Activated CD4-positive, alpha-beta T cell treated with anti-CD3 and anti-CD28 coated beads for 36 hours (primary cell): ENCODE data around the gene LTO1. TPM values are rescaled to one million over a fixed set of nuclear protein-coding genes. Genes with fewer than 3 reads are reported as not detected.

ENCODE experiments used
- ATAC-seq: fragments of 200-7000 bp; cut with Tn5 transposase; one replicate; pipeline ENCODE4 v1.10.0; 2021; ENCODE audit warnings: mild to moderate bottlenecking, moderate library complexity
- CTCF ChIA-PET: fragments of 350-600 bp; sonication (Branson Sonifier 250); formaldehyde crosslinking; loops from one replicate; lab custom pipeline; 2021; ENCODE audit warnings: antibody characterized with exemption; lab: Charles Lee
- POLR2A ChIA-PET: fragments of 350-600 bp; sonication (Branson Sonifier 250); formaldehyde crosslinking; loops from one replicate; lab custom pipeline; 2021; ENCODE audit warnings: antibody characterized with exemption, inconsistent platforms; lab: Charles Lee
- DNase-seq: peaks from one replicate; pipeline ENCODE4 v3.0.0-alpha.2; 2020
- H3K27ac Mint-ChIP-seq: one replicate; pipeline ENCODE4 v1.8.0; 2021; ENCODE audit warnings: mixed read lengths
- H3K27me3 Mint-ChIP-seq: one replicate; pipeline ENCODE4 v1.8.0; 2021; ENCODE audit warnings: mixed read lengths
- H3K36me3 Mint-ChIP-seq: one replicate; pipeline ENCODE4 v1.8.0; 2021; ENCODE audit warnings: low read depth, mixed read lengths
- H3K4me1 Mint-ChIP-seq: one replicate; pipeline ENCODE4 v1.8.0; 2021; ENCODE audit warnings: mixed read lengths
- H3K4me3 Mint-ChIP-seq: one replicate; pipeline ENCODE4 v1.8.0; 2021; ENCODE audit warnings: mild to moderate bottlenecking, moderate library complexity, mixed read lengths
- H3K9me3 Mint-ChIP-seq: one replicate; pipeline ENCODE4 v1.8.0; 2021; ENCODE audit warnings: low read depth, mixed read lengths
- intact Hi-C, 2 experiments: fragments of 100-400 bp; cut with DNase I in 1 of 2; cut with micrococcal nuclease in 1 of 2; formaldehyde crosslinking; loops; one replicate each; pipeline versions ENCODE4 v1.14.2 to v1.15.1; 2022 to 2024; cut with DNase I, micrococcal nuclease
- total RNA-seq, 2 experiments: library from RNA; stranded (reverse); gene quantifications; one replicate each; pipeline ENCODE4 v1.2.3, GENCODE V29; 2021

LTO1 gene
- total RNA-seq, 2 experiments from 2014 or later = 16.8 to 17.8 TPM

- Mint-ChIP-seq H3K27me3 (no peaks in the 10 kb centered on the region), H3K27ac (no peak overlapping the region), H3K4me3 (no peak overlapping the region), H3K4me1 (no peaks in the 10 kb centered on the region), H3K9me3 (no peaks in the 10 kb centered on the region), H3K36me3 (no peaks in the 10 kb centered on the region)
- ChIA-PET CTCF (interaction anchor here (1.1 kb wide), 1 partner anchor 15 kb away, joined by 4 read pairs; no protein-coding TSS in a partner anchor), POLR2A (no interaction called here)
- DNase-seq (no peak), ATAC-seq (no peak)
- intact Hi-C loops = no loop called here
These were observed 18.4 kb downstream of the LTO1 start for GRCh38 chr11:69656536-69657455.

- intact Hi-C loops = no loop called here
- ATAC-seq = no peak
- ChIA-PET CTCF (interaction anchor here (1.1 kb wide), 1 partner anchor 16 kb away, joined by 4 read pairs; no protein-coding TSS in a partner anchor), POLR2A (no interaction called here)
- Mint-ChIP-seq H3K36me3 (no peaks in the 10 kb centered on the region), H3K27ac (no peak overlapping the region), H3K4me1 (no peaks in the 10 kb centered on the region), H3K9me3 (no peaks in the 10 kb centered on the region), H3K4me3 (no peak overlapping the region), H3K27me3 (no peaks in the 10 kb centered on the region)
- no peak for DNase-seq
These were observed 19.4 kb downstream of the LTO1 start for GRCh38 chr11:69655479-69656428.

- DNase-seq (no peak), ATAC-seq (no peak)
- Mint-ChIP-seq H3K4me1 (no peaks in the 10 kb centered on the region), H3K27ac (no peak overlapping the region), H3K9me3 (no peaks in the 10 kb centered on the region), H3K27me3 (no peaks in the 10 kb centered on the region), H3K36me3 (no peaks in the 10 kb centered on the region), H3K4me3 (no peak overlapping the region)
- ChIA-PET CTCF (no interaction called here), POLR2A (no interaction called here)
- intact Hi-C loops = no loop called here
These were observed 20.3 kb downstream of the LTO1 start for GRCh38 chr11:69654660-69655478.

- H3K27me3 Mint-ChIP-seq = no peaks in the 10 kb centered on the region
- H3K4me3 Mint-ChIP-seq = no peak overlapping the region
- ATAC-seq = no peak
- no peak for DNase-seq
- intact Hi-C loops = no loop called here
- POLR2A ChIA-PET = no interaction called here
- H3K36me3 Mint-ChIP-seq = no peaks in the 10 kb centered on the region
- no peak overlapping the region for H3K27ac Mint-ChIP-seq
- no peaks in the 10 kb centered on the region for H3K4me1 Mint-ChIP-seq
- CTCF ChIA-PET = no interaction called here
- H3K9me3 Mint-ChIP-seq = no peaks in the 10 kb centered on the region
These were observed 21.0 kb downstream of the LTO1 start for GRCh38 chr11:69654001-69654659.

- ATAC-seq (no peak), DNase-seq (no peak)
- Mint-ChIP-seq H3K27ac (no peak overlapping the region), H3K4me3 (no peak overlapping the region), H3K36me3 (no peaks in the 10 kb centered on the region), H3K9me3 (no peaks in the 10 kb centered on the region), H3K27me3 (no peaks in the 10 kb centered on the region), H3K4me1 (no peaks in the 10 kb centered on the region)
- POLR2A ChIA-PET = no interaction called here
- CTCF ChIA-PET = no interaction called here
- intact Hi-C loops = no loop called here
These were observed 21.7 kb downstream of the LTO1 start for GRCh38 chr11:69653406-69653960.

- Mint-ChIP-seq H3K36me3 (no peaks in the 10 kb centered on the region), H3K27me3 (no peaks in the 10 kb centered on the region), H3K4me3 (no peak overlapping the region), H3K4me1 (no peaks in the 10 kb centered on the region), H3K27ac (no peak overlapping the region), H3K9me3 (no peaks in the 10 kb centered on the region)
- ATAC-seq (no peak), DNase-seq (no peak)
- intact Hi-C loops = no loop called here
- POLR2A ChIA-PET = no interaction called here
- CTCF ChIA-PET = no interaction called here
These were observed 22.2 kb downstream of the LTO1 start for GRCh38 chr11:69652999-69653398.

- no peaks in the 10 kb centered on the region for H3K27me3 Mint-ChIP-seq
These were observed 23.1 kb downstream of the LTO1 start for GRCh38 chr11:69651834-69652620.

GRCh38 chr11:69650832-69651344 lies 24.3 kb downstream of the LTO1 start:
- ATAC-seq = no peak
- CTCF ChIA-PET = no interaction called here
- no peaks in the 10 kb centered on the region for H3K27me3 Mint-ChIP-seq
- POLR2A ChIA-PET = no interaction called here
- H3K27ac Mint-ChIP-seq = no peak overlapping the region
- intact Hi-C loops = no loop called here
- no peak overlapping the region for H3K4me3 Mint-ChIP-seq
- no peak for DNase-seq
- H3K4me1 Mint-ChIP-seq = no peaks in the 10 kb centered on the region
- no peaks in the 10 kb centered on the region for H3K36me3 Mint-ChIP-seq
- H3K9me3 Mint-ChIP-seq = no peaks in the 10 kb centered on the region

More at GRCh38 chr11:69651834-69652620, 23.1 kb downstream of the LTO1 start:
- no peaks in the 10 kb centered on the region for H3K4me1 Mint-ChIP-seq
- POLR2A ChIA-PET = no interaction called here
- no peak overlapping the region for H3K27ac Mint-ChIP-seq
- no peak overlapping the region for H3K4me3 Mint-ChIP-seq
- intact Hi-C loops = no loop called here
- H3K9me3 Mint-ChIP-seq = no peaks in the 10 kb centered on the region
- CTCF ChIA-PET = interaction anchor here (0.6 kb wide), 1 partner anchor 214 kb away, joined by 3 read pairs; no protein-coding TSS in a partner anchor
- ATAC-seq = no peak
- DNase-seq = no peak
- no peaks in the 10 kb centered on the region for H3K36me3 Mint-ChIP-seq

GRCh38 chr11:69650081-69650831 lies 24.9 kb downstream of the LTO1 start:
- Mint-ChIP-seq H3K9me3 (no peaks in the 10 kb centered on the region), H3K36me3 (no peaks in the 10 kb centered on the region), H3K4me1 (no peaks in the 10 kb centered on the region), H3K27ac (no peak overlapping the region), H3K27me3 (no peaks in the 10 kb centered on the region), H3K4me3 (no peak overlapping the region)
- DNase-seq = no peak
- intact Hi-C loops = no loop called here
- ChIA-PET POLR2A (no interaction called here), CTCF (interaction anchor here (0.6 to 1.1 kb wide), 2 partner anchors 20 to 545 kb away, joined by 3 to 5 read pairs; no protein-coding TSS in a partner anchor)
- ATAC-seq = no peak
